Chondrocyte (in vitro differentiated cells): ENCODE results near the gene CDCA3. TPM values are rescaled to one million over a fixed set of nuclear protein-coding genes. Genes with fewer than 3 reads are reported as not detected.

ENCODE experiments used
- DNase-seq: peaks from one replicate; pipeline ENCODE4 v3.0.0; 2021; ENCODE audit warnings: mixed read lengths, low spot score
- H3K27ac Mint-ChIP-seq: one replicate; pipeline ENCODE4 v1.8.0; 2021; ENCODE audit warnings: mild to moderate bottlenecking, moderate library complexity, mixed read lengths; ENCODE audit not compliant: unreplicated experiment
- H3K27me3 Mint-ChIP-seq: 2 replicates; pipeline ENCODE4 v1.8.0; 2021; ENCODE audit warnings: low read depth, mixed read lengths
- H3K36me3 Mint-ChIP-seq: 2 replicates; pipeline ENCODE4 v1.8.0; 2021; ENCODE audit warnings: low read depth, mixed read lengths
- H3K4me1 Mint-ChIP-seq: 2 replicates; pipeline ENCODE4 v1.8.0; 2021; ENCODE audit warnings: low read depth, mild to moderate bottlenecking, mixed read lengths
- H3K4me3 Mint-ChIP-seq: one replicate; pipeline ENCODE4 v1.8.0; 2021; ENCODE audit warnings: mild to moderate bottlenecking, moderate library complexity, mixed read lengths; ENCODE audit not compliant: unreplicated experiment
- H3K9me3 Mint-ChIP-seq: 2 replicates; pipeline ENCODE4 v1.8.0; 2021; ENCODE audit warnings: low read depth, mixed read lengths
- CTCF ChIP-seq: fragments of 200-600 bp; sonication (generic); IDR thresholded peaks from 2 replicates; pipeline ENCODE4 v1.5.0; 2021; ENCODE audit warnings: antibody characterized with exemption, mild to moderate bottlenecking, moderate library complexity
- total RNA-seq: library from RNA; stranded (reverse); gene quantifications from 3 replicates; pipeline ENCODE4 v1.2.1, GENCODE V29; 2021

CDCA3 gene
- total RNA-seq, 1 donor from 2014 or later = 5.6 TPM

GRCh38 chr12:6813363-6813762 lies 37.7 kb downstream of the CDCA3 start:
- no peaks in the 10 kb centered on the region for H3K9me3 Mint-ChIP-seq
- peaks cover 3% of the 10 kb centered on the region for H3K27me3 Mint-ChIP-seq
- DNase-seq = no peak
- H3K27ac Mint-ChIP-seq = no peak overlapping the region
- TF ChIP-seq CTCF = no peak
- no peaks in the 10 kb centered on the region for H3K36me3 Mint-ChIP-seq
- H3K4me1 Mint-ChIP-seq = no peaks in the 10 kb centered on the region
- no peak overlapping the region for H3K4me3 Mint-ChIP-seq

GRCh38 chr12:6810758-6811157 lies 40.3 kb downstream of the CDCA3 start:
- no peak for DNase-seq
- no peaks in the 10 kb centered on the region for H3K36me3 Mint-ChIP-seq
- no peak overlapping the region for H3K4me3 Mint-ChIP-seq
- H3K27ac Mint-ChIP-seq = no peak overlapping the region
- H3K9me3 Mint-ChIP-seq = no peaks in the 10 kb centered on the region
- H3K27me3 Mint-ChIP-seq = no peaks in the 10 kb centered on the region
- no peak for TF ChIP-seq CTCF
- H3K4me1 Mint-ChIP-seq = no peaks in the 10 kb centered on the region

GRCh38 chr12:6809056-6809455 lies 42.0 kb downstream of the CDCA3 start:
- no peak for DNase-seq
- Mint-ChIP-seq H3K4me3 (no peak overlapping the region), H3K4me1 (no peaks in the 10 kb centered on the region), H3K27ac (no peak overlapping the region), H3K9me3 (peaks cover 2% of the 10 kb centered on the region), H3K36me3 (no peaks in the 10 kb centered on the region), H3K27me3 (no peaks in the 10 kb centered on the region)
- TF ChIP-seq CTCF = no peak

- peaks cover 2% of the 10 kb centered on the region for H3K9me3 Mint-ChIP-seq
- no peaks in the 10 kb centered on the region for H3K36me3 Mint-ChIP-seq
- no peak overlapping the region for H3K4me3 Mint-ChIP-seq
- no peak for TF ChIP-seq CTCF
- no peaks in the 10 kb centered on the region for H3K27me3 Mint-ChIP-seq
- H3K27ac Mint-ChIP-seq = no peak overlapping the region
- no peak for DNase-seq
- H3K4me1 Mint-ChIP-seq = no peaks in the 10 kb centered on the region
Measured at GRCh38 chr12:6807170-6807569, 43.9 kb downstream of the CDCA3 start.

- TF ChIP-seq CTCF = no peak
- Mint-ChIP-seq H3K4me3 (no peak overlapping the region), H3K36me3 (no peaks in the 10 kb centered on the region), H3K27ac (no peak overlapping the region), H3K9me3 (peaks cover 2% of the 10 kb centered on the region), H3K27me3 (no peaks in the 10 kb centered on the region), H3K4me1 (no peaks in the 10 kb centered on the region)
- DNase-seq = no peak
Measured at GRCh38 chr12:6799147-6799546, 51.9 kb downstream of the CDCA3 start.

Other genes with a start within 250 kb of the CDCA3 start
- gene CHD4, start 243.9 kb downstream of the CDCA3 start, total RNA-seq = 227 to 242 TPM (median 231 TPM) in 3 replicates
- gene LPAR5, start 215.3 kb downstream of the CDCA3 start, total RNA-seq = 0.41 to 0.57 TPM (median 0.48 TPM) in 3 replicates
- 0.37 to 0.74 TPM (median 0.41 TPM) in 3 replicates for gene ACRBP, start 203.9 kb downstream of the CDCA3 start, total RNA-seq
- 32.9 to 38.5 TPM (median 37.5 TPM) in 3 replicates for gene ING4, start 188.2 kb downstream of the CDCA3 start, total RNA-seq
- 50.7 to 56.2 TPM (median 55.1 TPM) in 3 replicates for gene ZNF384, start 161.9 kb downstream of the CDCA3 start, total RNA-seq
- 3.2 to 9.3 TPM (median 4.4 TPM) in 3 replicates for gene PIANP, start 150.5 kb downstream of the CDCA3 start, total RNA-seq
- 57.0 to 74.4 TPM (median 59.3 TPM) in 3 replicates for gene COPS7A, start 127.2 kb downstream of the CDCA3 start, total RNA-seq
- gene MLF2, start 98.1 kb downstream of the CDCA3 start, total RNA-seq = 161 to 172 TPM (median 163 TPM) in 3 replicates
- 413 to 493 TPM (median 463 TPM) in 3 replicates for gene PTMS, start 84.9 kb downstream of the CDCA3 start, total RNA-seq
- gene LAG3, start 78.8 kb downstream of the CDCA3 start, total RNA-seq = 0.56 to 1.7 TPM (median 1.0 TPM) in 3 replicates
- 0.70 to 1.2 TPM (median 0.72 TPM) in 3 replicates for gene CD4, start 61.8 kb downstream of the CDCA3 start, total RNA-seq
- 3.2 to 4.6 TPM (median 4.2 TPM) in 3 replicates for gene GPR162, start 29.5 kb downstream of the CDCA3 start, total RNA-seq
- gene P3H3, start 22.9 kb downstream of the CDCA3 start, total RNA-seq = 109 to 116 TPM (median 114 TPM) in 3 replicates
- 10.2 to 11.5 TPM (median 10.9 TPM) in 3 replicates for gene GNB3, start 10.4 kb downstream of the CDCA3 start, total RNA-seq
- gene USP5, start 864 bp upstream of the CDCA3 start, total RNA-seq = 103 to 147 TPM (median 106 TPM) in 3 replicates
- gene TPI1, start 16.2 kb upstream of the CDCA3 start, total RNA-seq = 430 to 562 TPM (median 551 TPM) in 3 replicates
- 7.6 to 11.8 TPM (median 7.9 TPM) in 3 replicates for gene SPSB2, start 22.0 kb upstream of the CDCA3 start, total RNA-seq
- gene LRRC23, start 53.5 kb upstream of the CDCA3 start, total RNA-seq = 6.3 to 9.3 TPM (median 7.6 TPM) in 3 replicates
- 22.2 to 60.8 TPM (median 58.6 TPM) in 3 replicates for gene ENO2, start 63.3 kb upstream of the CDCA3 start, total RNA-seq
- 103 to 110 TPM (median 106 TPM) in 3 replicates for gene ATN1, start 76.7 kb upstream of the CDCA3 start, total RNA-seq
- not detected in 3 replicates for gene RNU7-1, start 92.5 kb upstream of the CDCA3 start, total RNA-seq
- 230 to 244 TPM (median 233 TPM) in 3 replicates for gene C12orf57, start 92.7 kb upstream of the CDCA3 start, total RNA-seq
- gene PTPN6, start 100.1 kb upstream of the CDCA3 start, total RNA-seq = 0.51 to 0.65 TPM in 2 of 3 replicates, not detected in the other
- gene PHB2, start 119.4 kb upstream of the CDCA3 start, total RNA-seq = 129 to 135 TPM (median 129 TPM) in 3 replicates
- gene EMG1, start 119.6 kb upstream of the CDCA3 start, total RNA-seq = 25.0 to 35.1 TPM (median 26.5 TPM) in 3 replicates
- 18.8 to 22.1 TPM (median 19.4 TPM) in 3 replicates for gene LPCAT3, start 167.2 kb upstream of the CDCA3 start, total RNA-seq
- gene C1S, start 209.4 kb upstream of the CDCA3 start, total RNA-seq = 20.8 to 24.2 TPM (median 22.8 TPM) in 3 replicates
- gene C1R, start 241.2 kb upstream of the CDCA3 start, total RNA-seq = 19.7 to 21.9 TPM (median 19.8 TPM) in 3 replicates